Osteoblast (primary cell): Measurements from ENCODE around the gene SUN1. TPM values are rescaled to one million over a fixed set of nuclear protein-coding genes. Genes with fewer than 3 reads are reported as not detected.
A peak's percentile ranks its signal among the peaks of the same experiment; 100 is the strongest.

Experiments used
- DNase-seq: peaks from one replicate; pipeline ENCODE4 v3.0.0; 2011; ENCODE audit warnings: low spot score, mixed read lengths; ENCODE audit not compliant: insufficient read length; ENCODE audit errors: missing footprints
- H2AFZ ChIP-seq: 2 replicates; pipeline ENCODE4 v1.6.0; 2011; ENCODE audit warnings: mild to moderate bottlenecking, low read length
- H3K27ac ChIP-seq: 2 replicates; pipeline ENCODE4 v1.5.1; 2011; ENCODE audit warnings: mild to moderate bottlenecking, low read depth, low read length, moderate library complexity
- H3K27me3 ChIP-seq: 2 replicates; pipeline ENCODE4 v1.6.0; 2012; ENCODE audit warnings: mild to moderate bottlenecking, control low read depth, inconsistent platforms, low read length, moderate library complexity; ENCODE audit not compliant: insufficient read depth
- H3K36me3 ChIP-seq: 2 replicates; pipeline ENCODE4 v1.5.1; 2011; ENCODE audit warnings: mild to moderate bottlenecking, low read length, control low read depth, moderate library complexity; ENCODE audit not compliant: insufficient read depth
- H3K4me1 ChIP-seq: 2 replicates; pipeline ENCODE4 v1.5.1; 2011; ENCODE audit warnings: mild to moderate bottlenecking, low read length, control low read depth, moderate library complexity; ENCODE audit not compliant: insufficient read depth
- H3K4me2 ChIP-seq: 2 replicates; pipeline ENCODE4 v1.6.0; 2011; ENCODE audit warnings: mild to moderate bottlenecking, low read length; ENCODE audit not compliant: insufficient read depth
- H3K4me3 ChIP-seq: fragments of 200-600 bp; sonication (generic); 3 replicates; pipeline ENCODE4 v1.5.1; 2012; ENCODE audit warnings: mild to moderate bottlenecking, low read length, inconsistent platforms; ENCODE audit not compliant: insufficient read depth
- H3K79me2 ChIP-seq: 2 replicates; pipeline ENCODE4 v1.6.0; 2012; ENCODE audit warnings: mild to moderate bottlenecking, low read length, control low read depth, inconsistent platforms; ENCODE audit not compliant: insufficient read depth
- H3K9me3 ChIP-seq: 2 replicates; pipeline ENCODE4 v1.5.1; 2011; ENCODE audit warnings: low read depth, low read length, control low read depth
- H4K20me1 ChIP-seq: 2 replicates; pipeline ENCODE4 v1.6.0; 2012; ENCODE audit warnings: mild to moderate bottlenecking, low read length, control low read depth; ENCODE audit not compliant: insufficient read depth
- CTCF ChIP-seq: IDR thresholded peaks from 2 replicates; pipeline ENCODE4 v1.5.1; 2011; ENCODE audit warnings: mild to moderate bottlenecking, low read depth, low read length, moderate library complexity; ENCODE audit errors: extremely low read depth
- total RNA-seq: library from RNA; depleted of rRNA; stranded (reverse); fragments of >200 nt; gene quantifications from 2 replicates; pipeline ENCODE4 v1.2.3, GENCODE V29; 2012

SUN1 gene
- total RNA-seq, 1 donor: 126 TPM

- Histone ChIP-seq H3K4me3 (no peak overlapping the region), H4K20me1 (peaks cover 17% of the 10 kb centered on the region), H3K9me3 (no peaks in the 10 kb centered on the region), H2AFZ (no peak overlapping the region), H3K79me2 (peaks cover 93% of the 10 kb centered on the region), H3K27me3 (no peaks in the 10 kb centered on the region), H3K36me3 (peaks cover 9% of the 10 kb centered on the region), H3K4me1 (peaks cover 20% of the 10 kb centered on the region), H3K4me2 (no peak overlapping the region), H3K27ac (peak overlapping the region; percentile 98)
- DNase-seq: no peak
- TF ChIP-seq CTCF: no peak
Observed at GRCh38 chr7:832968-833424, 720 bp downstream of the SUN1 start.

- no peak for DNase-seq
Observed at GRCh38 chr7:833601-834258, 1.5 kb downstream of the SUN1 start.

GRCh38 chr7:834277-834676 lies 2.0 kb downstream of the SUN1 start:
- peaks cover 20% of the 10 kb centered on the region for H3K4me1 ChIP-seq
- DNase-seq: no peak
- no peaks in the 10 kb centered on the region for H3K9me3 ChIP-seq
- no peak overlapping the region for H2AFZ ChIP-seq
- peaks cover 18% of the 10 kb centered on the region for H4K20me1 ChIP-seq
- peak overlapping the region; percentile 98 for H3K27ac ChIP-seq
- H3K4me3 ChIP-seq: no peak overlapping the region
- H3K36me3 ChIP-seq: peaks cover 9% of the 10 kb centered on the region
- no peak overlapping the region for H3K4me2 ChIP-seq
- peaks cover 92% of the 10 kb centered on the region for H3K79me2 ChIP-seq
- TF ChIP-seq CTCF: no peak
- no peaks in the 10 kb centered on the region for H3K27me3 ChIP-seq

More at GRCh38 chr7:833601-834258, 1.5 kb downstream of the SUN1 start:
- no peak for TF ChIP-seq CTCF
- Histone ChIP-seq H3K9me3 (no peaks in the 10 kb centered on the region), H3K4me2 (no peak overlapping the region), H3K27ac (peak overlapping the region; percentile 98), H3K79me2 (peaks cover 92% of the 10 kb centered on the region), H4K20me1 (peaks cover 21% of the 10 kb centered on the region), H3K4me1 (peaks cover 20% of the 10 kb centered on the region), H3K27me3 (no peaks in the 10 kb centered on the region), H3K36me3 (peaks cover 9% of the 10 kb centered on the region), H2AFZ (no peak overlapping the region), H3K4me3 (no peak overlapping the region)

- no peak for TF ChIP-seq CTCF
- H3K36me3 ChIP-seq: peaks cover 14% of the 10 kb centered on the region
- no peak overlapping the region for H3K4me2 ChIP-seq
- no peak for DNase-seq
- H3K4me3 ChIP-seq: no peak overlapping the region
- peaks cover 88% of the 10 kb centered on the region for H3K79me2 ChIP-seq
- H3K27me3 ChIP-seq: no peaks in the 10 kb centered on the region
- peaks cover 20% of the 10 kb centered on the region for H3K4me1 ChIP-seq
- no peaks in the 10 kb centered on the region for H3K9me3 ChIP-seq
- H4K20me1 ChIP-seq: peaks cover 17% of the 10 kb centered on the region
- no peak overlapping the region for H2AFZ ChIP-seq
- no peak overlapping the region for H3K27ac ChIP-seq
Observed at GRCh38 chr7:835021-835420, 2.7 kb downstream of the SUN1 start.
